ENCODE measurements around the gene CFL1. TPM values are rescaled to one million over a fixed set of nuclear protein-coding genes. Genes with fewer than 3 reads are reported as not detected.

The CFL1 gene
- total RNA-seq, 1 donor from 2014 or later: 288 TPM

GRCh38 chr11:65817312-65817834, 40.6 kb downstream of the CFL1 start:
- DNase-seq (no peak), ATAC-seq (ENCODE audit: poor library complexity) (no peak)
- intact Hi-C loops (cut with DNase I): loop anchor here (5.0 to 10.0 kb wide), 3 partner anchors 35 to 193 kb away; partner anchors contain the start of genes AP5B1 and KAT5

DNA sequence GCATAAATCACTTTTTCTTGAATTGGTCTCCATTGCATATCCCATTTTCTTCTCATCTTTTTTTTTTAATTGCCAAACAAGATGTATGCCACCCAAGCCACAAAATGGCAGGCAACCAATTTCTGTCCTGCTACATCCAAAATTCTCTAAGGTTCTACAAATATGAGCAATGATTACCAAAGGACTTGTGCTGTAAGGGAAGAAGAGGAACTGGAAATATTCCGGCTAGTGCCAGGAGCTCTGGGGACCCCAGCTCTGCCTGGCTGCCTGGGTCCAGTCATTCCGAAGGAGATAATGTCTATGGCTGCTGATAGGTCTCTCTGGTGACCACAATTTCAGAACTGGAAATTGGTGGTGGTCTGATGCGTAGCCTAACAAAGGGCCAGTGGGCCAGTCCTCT, 41.3 kb downstream of the CFL1 start:
- ATAC-seq (ENCODE audit: poor library complexity): no peak
- no peak for DNase-seq
- intact Hi-C loops (cut with DNase I): loop anchor here (5.0 to 10.0 kb wide), 3 partner anchors 34 to 192 kb away; partner anchors contain the start of genes AP5B1 and KAT5

GRCh38 chr11:65814986-65815565, 42.9 kb downstream of the CFL1 start:
- DNase-seq: no peak
- ATAC-seq (ENCODE audit: poor library complexity): no peak
- intact Hi-C loops (cut with DNase I): loop anchor here (5.0 to 10.0 kb wide), 3 partner anchors 33 to 190 kb away; partner anchors contain the start of genes AP5B1 and KAT5

DNA sequence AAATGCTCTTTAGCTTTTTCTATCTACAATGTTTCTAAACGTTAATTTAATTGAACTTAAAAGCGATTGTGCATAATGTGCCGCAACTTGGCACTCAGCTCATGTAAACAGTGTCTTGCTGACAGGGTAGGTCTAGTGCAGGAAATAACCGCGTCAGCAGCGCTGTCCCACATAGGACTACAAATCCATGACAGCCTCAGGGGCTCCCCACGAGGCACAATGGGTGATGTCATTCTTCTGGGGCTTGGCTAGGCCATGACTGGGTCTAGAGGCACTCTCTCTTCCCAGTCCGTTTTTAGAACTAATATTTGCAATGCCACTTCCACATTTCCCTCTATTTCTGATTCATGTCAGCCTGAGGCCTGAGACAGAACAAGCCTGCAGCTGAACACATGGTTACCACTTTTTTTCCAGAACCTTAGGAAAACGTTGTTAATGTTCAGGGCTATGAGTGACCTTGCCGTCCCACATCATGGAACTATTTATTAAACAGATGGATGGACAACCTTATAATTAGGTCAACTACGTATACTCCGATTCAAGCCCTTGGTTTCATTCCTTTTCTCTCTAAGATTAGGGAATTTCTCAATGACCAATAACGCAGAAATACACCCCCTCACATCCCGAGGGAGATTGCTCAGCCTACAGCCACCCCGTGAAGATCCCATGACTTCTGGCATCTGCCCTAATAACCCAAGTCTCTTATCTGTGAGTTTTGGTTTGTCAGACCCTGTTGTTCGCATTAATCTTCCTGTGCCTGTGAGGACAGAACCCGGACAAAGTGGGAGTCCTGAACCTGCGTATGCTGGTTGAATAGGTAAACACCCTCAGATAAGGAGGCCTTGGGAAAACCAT, 43.6 kb downstream of the CFL1 start:
- intact Hi-C loops (cut with DNase I): loop anchor here (10.0 kb wide), 1 partner anchor 190 kb away; no protein-coding TSS in a partner anchor
- ATAC-seq (ENCODE audit: poor library complexity) (no peak), DNase-seq (no peak)

DNA sequence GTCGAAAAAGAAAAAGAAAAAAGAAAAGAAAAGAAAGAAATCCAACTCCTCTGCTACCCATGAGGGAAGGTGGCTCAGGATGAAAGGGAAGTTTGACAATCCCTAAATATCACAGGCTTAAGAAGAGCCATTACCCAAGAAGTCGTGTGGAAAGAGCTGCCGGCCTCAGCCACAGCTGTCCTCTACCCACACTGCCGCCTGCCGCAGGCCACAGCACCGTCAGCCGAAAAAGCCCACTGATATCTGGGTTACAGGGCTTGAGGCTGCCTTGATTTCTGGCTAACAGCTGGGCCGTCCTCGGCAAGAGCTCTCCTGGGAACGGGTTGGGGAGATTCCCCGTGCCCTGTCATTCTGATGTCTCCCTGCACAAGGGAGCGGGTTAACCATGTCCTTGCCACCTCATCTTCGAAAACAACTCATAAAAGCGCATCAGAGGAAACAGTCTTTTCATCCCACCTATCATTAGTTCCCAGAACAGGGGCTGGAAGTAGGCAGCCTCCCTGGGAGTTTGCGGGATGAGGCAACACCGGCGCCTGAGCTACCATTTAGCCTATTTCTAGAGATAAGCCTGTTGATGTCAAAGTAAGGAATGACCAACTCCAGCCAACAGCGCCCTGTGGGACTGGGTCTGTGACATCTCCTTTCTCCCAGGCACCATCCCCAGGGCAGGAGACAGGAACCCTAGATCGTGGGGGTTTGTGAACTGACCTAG, 46.1 kb downstream of the CFL1 start:
- DNase-seq: no peak
- intact Hi-C loops (cut with DNase I): loop anchor here (10.0 kb wide), 1 partner anchor 187 kb away; no protein-coding TSS in a partner anchor
- ATAC-seq (ENCODE audit: poor library complexity): peak; percentile 38

DNA sequence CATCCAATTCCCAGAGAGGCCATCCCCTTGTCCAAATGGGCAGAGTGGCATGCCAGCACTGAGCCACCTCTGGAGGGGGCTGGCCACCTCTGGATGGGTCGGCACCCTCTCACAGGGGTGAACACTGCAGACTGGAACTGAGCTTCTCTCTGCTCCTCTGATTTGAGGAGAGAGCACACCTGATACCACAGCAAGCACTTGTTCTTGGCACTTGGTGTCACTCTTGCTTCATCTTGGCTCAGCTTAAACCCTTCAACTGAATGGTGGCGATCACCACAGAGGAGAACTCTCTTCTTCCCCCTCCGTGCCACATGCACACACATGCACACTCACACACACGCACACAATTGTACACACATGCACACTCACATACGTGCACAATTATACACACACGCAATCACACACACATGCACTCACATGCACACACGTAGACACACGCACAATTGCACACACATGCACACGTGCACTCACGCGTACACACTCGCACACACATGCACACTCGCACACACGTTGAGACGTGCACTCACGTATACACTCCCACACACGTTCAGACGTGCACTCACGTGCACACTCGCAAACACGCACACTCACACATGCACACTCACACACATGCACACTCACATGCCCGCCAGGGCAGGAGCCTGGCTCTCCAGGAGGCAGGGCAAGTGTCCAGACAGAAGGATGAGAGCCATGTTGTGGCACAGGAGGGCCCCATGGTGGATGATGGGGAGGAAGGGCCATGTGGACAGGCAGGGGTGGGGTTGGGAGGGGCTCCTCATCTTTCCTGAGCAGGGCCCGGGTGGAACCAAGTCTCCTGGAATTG, 47.7 kb downstream of the CFL1 start:
- no peak for DNase-seq
- intact Hi-C loops (cut with DNase I): loop anchor here (10.0 kb wide), 1 partner anchor 185 kb away; no protein-coding TSS in a partner anchor
- no peak for ATAC-seq (ENCODE audit: poor library complexity)

DNA sequence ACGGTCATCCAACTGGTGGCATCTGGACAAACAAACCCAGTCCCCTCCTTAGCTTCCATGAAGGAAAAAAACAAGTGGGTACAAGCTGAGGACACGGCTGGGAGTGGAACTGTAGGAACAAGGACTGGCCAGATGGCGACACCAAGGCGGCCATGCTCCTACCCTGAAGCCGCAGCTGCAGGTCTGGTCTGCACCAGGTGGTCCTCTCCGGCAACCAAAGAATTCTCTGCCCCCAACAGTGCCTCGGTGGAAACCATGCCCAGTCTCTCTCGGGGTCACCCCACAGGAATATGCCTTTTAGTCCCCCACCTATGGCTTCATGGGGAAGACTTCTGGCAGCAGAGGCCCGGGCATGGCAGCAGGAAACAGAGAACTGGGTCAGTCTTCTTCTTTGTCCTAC, 48.5 kb downstream of the CFL1 start:
- DNase-seq (no peak), ATAC-seq (ENCODE audit: poor library complexity) (no peak)
- intact Hi-C loops (cut with DNase I): no loop called here

- no peak for DNase-seq
- no peak for ATAC-seq (ENCODE audit: poor library complexity)
- intact Hi-C loops (cut with DNase I): no loop called here
These were observed 49.1 kb downstream of the CFL1 start for GRCh38 chr11:65808744-65809341.

GRCh38 chr11:65806979-65807378, 51.0 kb downstream of the CFL1 start:
- DNase-seq (no peak), ATAC-seq (ENCODE audit: poor library complexity) (no peak)
- intact Hi-C loops (cut with DNase I): no loop called here

Other genes with a start within 250 kb of the CFL1 start
- gene MAP3K11, start 244.0 kb downstream of the CFL1 start, total RNA-seq: 38.5 TPM
- gene PCNX3, start 242.4 kb downstream of the CFL1 start, total RNA-seq: 9.3 TPM
- gene SIPA1, start 220.1 kb downstream of the CFL1 start, total RNA-seq: 22.5 TPM
- 31.0 TPM for gene RELA, start 195.3 kb downstream of the CFL1 start, total RNA-seq
- 40.8 TPM for gene KAT5, start 145.9 kb downstream of the CFL1 start, total RNA-seq
- 49.5 TPM for gene RNASEH2C, start 137.4 kb downstream of the CFL1 start, total RNA-seq
- 6.5 TPM for gene AP5B1, start 77.2 kb downstream of the CFL1 start, total RNA-seq
- gene OVOL1, start 71.1 kb downstream of the CFL1 start, total RNA-seq: not detected
- not detected for gene SNX32, start 24.2 kb downstream of the CFL1 start, total RNA-seq
- 30.7 TPM for gene MUS81, start 2.3 kb upstream of the CFL1 start, total RNA-seq
- gene EFEMP2, start 14.6 kb upstream of the CFL1 start, total RNA-seq: 80.0 TPM
- gene CTSW, start 21.7 kb upstream of the CFL1 start, total RNA-seq: 0.73 TPM
- gene FIBP, start 30.3 kb upstream of the CFL1 start, total RNA-seq: 37.7 TPM
- gene CCDC85B, start 32.5 kb upstream of the CFL1 start, total RNA-seq: 27.9 TPM
- gene FOSL1, start 42.2 kb upstream of the CFL1 start, total RNA-seq: 0.70 TPM
- gene C11orf68, start 60.9 kb upstream of the CFL1 start, total RNA-seq: 36.1 TPM
- 81.9 TPM for gene DRAP1, start 61.2 kb upstream of the CFL1 start, total RNA-seq
- gene TSGA10IP, start 87.3 kb upstream of the CFL1 start, total RNA-seq: not detected
- 24.5 TPM for gene SART1, start 103.6 kb upstream of the CFL1 start, total RNA-seq
- gene EIF1AD, start 144.0 kb upstream of the CFL1 start, total RNA-seq: 20.1 TPM
- 256 TPM for gene BANF1, start 144.3 kb upstream of the CFL1 start, total RNA-seq
- gene CST6, start 153.8 kb upstream of the CFL1 start, total RNA-seq: not detected
- gene CATSPER1, start 168.3 kb upstream of the CFL1 start, total RNA-seq: not detected
- gene GAL3ST3, start 191.0 kb upstream of the CFL1 start, total RNA-seq: 0.73 TPM
- 61.2 TPM for gene SF3B2, start 194.2 kb upstream of the CFL1 start, total RNA-seq
- gene PACS1, start 212.1 kb upstream of the CFL1 start, total RNA-seq: 46.5 TPM